ENCODE measurements around the gene ADGRA1. TPM values are rescaled to one million over a fixed set of nuclear protein-coding genes. Genes with fewer than 3 reads are reported as not detected.

Gene ADGRA1
- total RNA-seq, 1 experiment from 2014 or later = not detected

DNA sequence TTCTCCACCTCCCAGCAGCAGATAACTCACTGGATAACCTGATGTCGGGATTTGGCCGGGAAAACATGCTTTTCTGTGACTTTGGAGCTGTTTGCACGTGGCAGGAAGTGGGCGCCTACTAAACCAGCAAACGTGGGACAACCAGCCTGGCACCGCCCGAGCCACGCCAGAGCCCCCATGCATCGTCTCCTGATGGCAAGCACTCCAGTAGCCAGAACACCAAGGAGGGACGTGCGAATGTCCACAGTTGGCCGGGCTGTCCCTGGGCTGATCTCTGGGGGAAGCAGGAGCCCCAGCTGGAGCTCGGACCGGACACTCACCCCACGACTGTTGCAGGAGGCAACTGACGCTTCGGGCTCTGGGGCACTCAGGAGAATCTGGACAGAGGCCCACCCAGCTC lies 7.1 kb downstream of the ADGRA1 start:
- no peak for DNase-seq (ENCODE audit: low read depth)

DNA sequence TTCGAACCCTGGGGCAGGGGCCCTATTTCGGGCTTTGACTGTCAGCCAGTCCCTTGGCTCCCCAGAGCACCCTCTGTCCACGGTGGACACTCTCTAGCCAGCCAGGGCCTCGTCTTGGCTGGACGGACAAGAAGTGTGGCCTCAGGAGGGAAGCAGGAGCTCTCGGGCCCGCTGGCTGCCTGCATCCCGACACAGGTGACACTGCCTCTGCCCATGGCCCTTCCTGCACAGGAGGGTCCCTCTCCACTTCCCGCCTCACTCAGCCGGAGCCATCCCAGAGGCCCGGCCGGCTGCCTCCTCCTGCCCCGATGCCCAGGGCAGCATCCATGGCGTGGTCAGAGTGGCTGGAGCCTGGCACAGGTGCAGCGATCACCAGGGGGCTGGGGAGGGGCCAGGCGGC lies 7.9 kb downstream of the ADGRA1 start:
- DNase-seq (ENCODE audit: low read depth) = no peak

DNA sequence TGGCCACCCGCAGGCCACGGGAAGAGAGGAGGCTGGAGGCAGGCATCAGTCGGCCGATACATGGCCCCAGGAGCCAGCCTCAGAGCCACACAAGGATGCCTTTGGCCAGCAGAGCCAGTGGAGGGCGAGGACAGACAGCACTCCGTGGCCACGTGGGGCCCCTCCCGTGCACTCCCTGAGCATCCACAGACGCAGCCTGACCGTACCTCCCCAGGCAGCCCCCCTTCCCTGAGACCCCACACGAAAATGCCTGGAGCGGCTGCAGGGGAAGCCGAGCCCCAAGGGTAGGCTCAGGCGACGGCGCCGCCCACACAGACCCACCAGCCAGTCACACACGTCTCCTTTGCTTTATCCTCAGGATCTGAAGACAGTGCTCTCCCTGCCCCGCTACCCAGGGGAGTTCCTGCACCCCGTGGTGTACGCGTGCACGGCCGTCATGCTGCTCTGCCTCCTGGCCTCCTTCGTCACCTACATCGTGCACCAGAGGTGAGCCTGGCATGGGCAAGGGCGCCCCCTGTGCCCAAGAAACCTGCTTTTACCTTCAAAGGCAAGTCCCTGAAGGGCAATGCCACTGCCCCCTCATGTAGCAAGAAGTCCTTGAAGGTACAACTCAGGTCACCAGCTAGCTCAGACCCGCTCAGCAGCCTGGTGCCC lies 9.0 kb downstream of the ADGRA1 start:
- peak; percentile 29 for DNase-seq (ENCODE audit: low read depth)

DNA sequence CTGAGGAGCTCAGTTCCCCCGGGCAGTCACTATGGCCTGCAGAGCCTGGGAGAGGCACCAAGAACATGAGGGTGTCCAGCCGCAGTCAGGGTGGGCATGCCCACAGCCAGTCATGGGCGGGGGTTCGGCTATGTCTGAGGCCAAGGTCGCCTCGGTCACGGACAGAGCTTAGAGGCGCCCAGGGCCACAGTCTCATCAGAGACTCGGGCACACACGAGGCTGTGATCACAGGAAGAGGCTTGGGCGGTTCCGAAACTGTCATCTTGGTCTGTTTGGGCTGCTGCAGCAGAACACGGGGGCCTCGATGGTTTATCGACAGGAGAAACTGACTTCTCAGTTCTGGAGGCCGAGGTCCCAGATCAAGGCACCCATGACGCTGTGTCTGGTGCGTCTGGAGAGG lies 9.7 kb downstream of the ADGRA1 start:
- DNase-seq (ENCODE audit: low read depth) = no peak

DNA sequence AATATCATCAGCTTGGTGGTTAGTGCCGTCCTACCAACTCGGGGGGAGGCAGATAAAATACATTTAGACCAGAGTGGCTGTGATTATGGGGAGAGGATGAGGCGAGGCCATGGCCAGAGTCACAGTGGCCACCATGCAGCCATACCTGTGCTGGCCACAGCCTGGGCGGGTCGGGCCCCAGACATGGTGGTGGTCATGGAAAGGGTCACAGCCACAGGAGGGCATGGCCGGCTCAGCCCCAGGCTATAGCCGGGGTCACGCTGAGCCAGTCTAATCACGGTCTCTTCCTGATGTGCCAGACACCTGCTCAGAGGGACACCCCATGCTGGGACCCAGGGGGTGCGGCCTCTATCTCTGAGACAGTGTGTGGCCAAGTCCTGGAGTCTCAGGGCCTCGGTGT lies 10.2 kb downstream of the ADGRA1 start:
- no peak for DNase-seq (ENCODE audit: low read depth)

DNA sequence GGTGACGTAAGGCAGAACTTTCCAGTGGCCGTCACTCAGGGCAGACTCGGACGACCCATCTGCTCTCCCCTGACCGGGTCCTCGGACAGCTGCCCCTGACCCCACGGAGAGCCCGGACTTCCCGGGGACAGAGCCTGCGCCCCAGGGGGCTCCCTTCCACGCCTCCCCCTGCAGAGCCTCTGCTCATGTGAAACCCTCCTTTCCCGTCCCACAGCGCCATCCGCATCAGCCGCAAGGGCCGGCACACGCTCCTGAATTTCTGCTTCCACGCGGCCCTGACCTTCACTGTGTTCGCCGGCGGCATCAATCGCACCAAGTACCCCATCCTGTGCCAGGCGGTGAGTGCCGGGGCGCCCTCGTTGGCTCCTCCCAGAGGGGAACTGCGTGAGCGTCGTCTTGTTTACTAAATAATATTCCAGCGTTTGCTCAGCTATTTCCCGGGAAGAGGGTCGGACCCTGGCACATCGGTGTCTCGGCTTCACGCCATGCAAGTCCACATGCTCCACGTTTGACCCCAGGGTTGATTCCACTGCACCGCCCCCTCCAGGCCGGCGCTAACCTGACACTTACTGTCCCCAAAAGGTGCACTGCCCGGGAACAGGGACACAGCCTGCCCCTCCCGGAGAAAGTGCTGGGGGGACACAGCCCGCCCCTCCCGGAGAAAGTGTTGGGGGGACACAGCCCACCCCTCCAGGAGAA lies 10.9 kb downstream of the ADGRA1 start:
- DNase-seq (ENCODE audit: low read depth) = no peak

DNA sequence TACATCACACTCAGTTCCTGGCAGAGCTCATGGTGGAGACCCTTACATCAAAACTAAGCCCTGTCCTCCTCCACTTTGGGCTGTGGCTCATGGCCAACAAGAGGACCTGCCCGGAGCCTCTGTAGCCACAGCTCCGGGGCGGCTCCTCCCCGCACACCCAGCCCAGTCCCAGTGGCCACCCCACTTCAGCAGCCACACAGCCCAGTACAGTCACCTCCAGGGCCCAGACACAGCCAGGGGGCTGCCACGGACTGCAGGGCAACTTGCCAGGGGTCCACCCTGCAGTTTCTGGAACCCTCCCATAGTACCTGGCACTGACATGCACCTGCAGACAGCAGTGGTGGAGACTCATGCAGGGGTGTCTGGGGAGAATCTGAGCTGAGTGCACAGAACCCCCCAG lies 11.8 kb downstream of the ADGRA1 start:
- no peak for DNase-seq (ENCODE audit: low read depth)

DNA sequence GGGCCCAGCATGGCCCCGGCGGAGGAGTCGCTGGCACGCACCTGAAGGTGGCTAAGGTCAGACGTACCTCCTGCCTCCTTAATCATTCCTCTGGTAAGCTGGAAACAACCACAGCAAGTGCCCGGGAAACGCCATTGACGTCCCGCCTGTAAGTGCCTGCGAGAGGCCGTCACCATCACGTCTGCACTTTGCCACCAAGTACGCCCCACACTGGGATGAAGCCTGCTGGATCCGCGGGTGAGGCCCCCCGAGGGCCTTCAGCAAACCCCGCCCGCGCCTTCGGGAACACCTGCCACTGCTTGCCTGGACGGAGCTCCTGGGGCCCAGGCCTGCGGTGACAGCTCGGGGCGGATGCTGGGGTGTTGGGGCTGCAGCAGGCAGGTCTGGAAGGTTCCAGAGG lies 12.5 kb downstream of the ADGRA1 start:
- no peak for DNase-seq (ENCODE audit: low read depth)

DNA sequence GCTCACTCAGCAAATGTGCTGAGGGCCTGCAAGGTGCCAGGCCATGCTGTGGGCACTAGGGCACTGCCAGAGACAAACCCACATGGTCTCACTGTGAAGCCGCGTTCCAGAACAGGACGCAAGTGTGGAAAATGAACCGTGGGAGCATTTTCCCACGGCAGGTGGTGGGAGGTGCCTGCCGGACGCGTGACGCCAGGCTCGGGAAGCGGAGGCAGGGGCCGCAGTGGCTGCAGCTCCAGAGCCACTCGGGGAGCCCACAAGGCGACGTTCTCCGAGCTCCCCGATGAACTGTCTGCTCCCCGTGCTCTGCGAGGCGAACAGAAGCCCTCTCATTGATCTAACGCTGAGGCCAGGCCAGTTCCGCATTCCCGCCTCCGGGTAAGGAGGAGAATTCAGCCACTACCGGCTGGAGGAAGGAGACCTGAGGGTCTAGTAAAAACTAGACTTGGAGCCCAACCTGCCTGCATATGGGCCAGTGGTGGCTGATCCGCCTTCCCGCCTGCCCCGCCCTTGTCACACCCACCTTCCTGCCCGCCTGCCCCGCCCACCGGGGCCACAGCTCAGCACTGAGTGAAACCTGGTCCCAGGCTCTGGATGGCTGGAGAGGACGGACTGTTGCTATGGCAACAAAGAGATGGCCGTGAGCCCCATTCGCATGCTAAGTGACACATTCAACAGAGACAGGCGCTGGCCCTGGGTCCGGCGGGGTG lies 13.1 kb downstream of the ADGRA1 start:
- peak; percentile 54 for DNase-seq (ENCODE audit: low read depth)

DNA sequence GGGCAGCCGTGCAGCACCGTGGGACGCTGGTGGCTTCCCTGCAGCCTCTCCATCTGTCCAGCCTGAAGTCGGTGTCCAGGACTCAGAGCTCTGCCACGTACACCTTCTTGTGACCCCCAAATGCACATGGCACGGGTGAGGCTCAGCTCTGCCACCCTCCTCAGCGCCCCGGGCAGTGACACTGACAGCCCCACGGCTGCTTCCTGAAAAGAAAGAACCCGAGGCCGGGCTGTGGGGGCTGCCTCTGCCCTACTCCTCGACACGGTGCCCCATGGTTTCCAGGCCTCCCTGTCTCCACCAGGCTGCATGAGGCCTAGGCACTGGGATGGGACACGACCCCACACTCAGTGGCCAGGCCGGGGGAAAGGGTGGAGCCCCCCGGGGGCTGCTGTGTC lies 13.7 kb downstream of the ADGRA1 start:
- no peak for DNase-seq (ENCODE audit: low read depth)

DNA sequence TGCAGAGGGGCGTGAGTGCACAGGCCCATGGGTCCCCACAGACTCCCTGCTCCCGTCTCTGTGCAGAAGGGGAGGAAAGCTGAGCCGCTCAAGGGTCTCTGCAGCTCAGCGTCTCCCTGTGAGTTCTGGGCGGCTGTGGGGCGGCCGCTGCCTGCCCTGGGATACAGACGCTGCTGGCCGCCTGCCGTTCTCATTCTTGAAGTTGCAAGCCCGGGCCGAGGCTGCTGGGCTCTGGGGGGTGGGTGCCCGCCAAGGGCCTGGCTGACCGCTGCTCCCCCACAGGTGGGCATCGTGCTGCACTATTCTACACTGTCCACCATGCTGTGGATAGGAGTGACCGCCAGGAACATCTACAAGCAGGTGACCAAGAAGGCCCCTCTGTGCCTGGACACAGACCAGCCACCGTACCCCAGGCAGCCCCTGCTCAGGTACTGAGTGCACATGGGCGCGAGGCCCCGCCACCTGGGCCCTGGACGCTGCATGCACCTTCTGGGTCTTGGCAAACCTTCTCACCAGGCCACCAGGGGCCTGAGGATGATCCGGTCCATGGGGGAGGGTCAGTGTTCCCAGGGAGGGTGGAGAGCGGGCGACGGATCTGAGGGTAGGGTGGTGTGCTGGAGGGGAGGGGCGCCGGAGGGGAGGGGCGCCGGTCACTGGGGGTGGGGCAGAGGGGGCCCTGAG lies 14.8 kb downstream of the ADGRA1 start:
- DNase-seq (ENCODE audit: low read depth) = no peak

DNA sequence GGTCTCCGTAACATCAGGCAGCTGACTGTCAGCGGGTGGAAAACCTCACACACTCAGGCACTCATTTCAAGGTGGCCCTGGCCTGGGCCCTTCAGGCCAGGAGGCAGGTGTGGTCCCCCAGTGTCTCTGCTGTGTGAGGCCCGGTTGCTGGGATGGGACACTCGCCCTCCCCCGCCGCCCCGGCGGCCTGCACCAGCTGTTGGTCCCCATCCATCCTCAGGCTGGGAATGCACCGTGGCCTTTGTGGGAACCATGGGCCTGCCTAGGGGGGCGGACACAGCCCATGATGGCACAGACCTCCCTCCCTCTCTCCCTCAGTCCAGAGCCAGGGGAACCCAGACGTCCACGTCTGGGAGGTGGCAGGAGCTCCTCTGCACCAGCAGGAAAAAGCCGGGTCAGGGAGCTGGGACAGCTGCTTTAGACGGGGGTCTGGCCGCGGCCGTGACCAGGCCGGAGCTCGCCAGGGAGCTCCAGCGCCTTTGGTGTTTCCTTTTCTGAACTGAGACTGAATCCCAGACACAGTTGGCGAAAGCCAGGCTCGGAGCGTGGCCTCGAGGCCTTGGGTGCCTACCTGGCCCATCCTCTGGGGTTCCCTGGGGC lies 15.7 kb downstream of the ADGRA1 start:
- DNase-seq (ENCODE audit: low read depth) = no peak

DNA sequence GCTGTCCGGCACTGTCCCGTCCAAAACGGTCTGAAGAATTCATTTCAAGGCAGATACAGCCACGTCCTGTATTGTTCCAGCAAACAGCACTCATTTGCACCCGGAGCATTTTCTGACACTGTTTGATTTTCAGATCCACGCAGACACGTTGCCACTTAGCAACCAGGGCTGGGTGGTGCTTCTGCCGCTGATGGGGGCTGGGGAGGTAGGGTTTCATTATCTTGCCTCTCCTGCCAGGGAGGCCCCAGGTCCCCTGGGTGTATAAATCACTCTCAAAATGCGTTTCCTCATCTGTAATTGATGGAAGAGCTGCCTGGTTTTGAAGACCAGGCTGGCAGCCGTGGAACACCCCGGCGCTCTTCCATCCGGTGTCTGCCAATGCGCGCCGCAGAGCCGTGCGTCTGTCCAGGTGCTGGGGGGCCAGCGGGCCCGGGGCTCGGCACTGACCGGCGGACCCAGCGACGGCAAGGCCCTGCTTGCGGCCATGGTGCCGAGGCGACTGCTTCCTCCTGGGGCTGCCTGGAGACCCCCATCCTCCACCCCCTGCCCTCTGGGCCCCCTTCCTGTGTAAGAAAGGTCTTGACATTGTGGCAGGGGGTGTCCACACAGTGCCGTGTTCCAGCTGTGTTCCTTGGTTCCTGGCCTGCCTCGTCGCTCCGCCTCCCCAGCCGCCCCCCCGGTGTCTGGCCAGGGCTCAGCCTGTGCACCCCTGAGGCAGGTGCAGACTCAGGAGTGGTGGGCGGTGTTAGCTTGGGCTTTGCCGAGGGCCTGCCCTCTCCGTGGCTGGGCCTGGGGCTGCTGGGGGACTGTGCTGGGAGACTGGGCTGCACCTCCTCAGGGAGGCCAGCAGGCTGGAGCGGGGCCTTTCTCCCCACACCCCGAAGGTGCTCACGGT lies 16.6 kb downstream of the ADGRA1 start:
- DNase-seq (ENCODE audit: low read depth) = no peak

DNA sequence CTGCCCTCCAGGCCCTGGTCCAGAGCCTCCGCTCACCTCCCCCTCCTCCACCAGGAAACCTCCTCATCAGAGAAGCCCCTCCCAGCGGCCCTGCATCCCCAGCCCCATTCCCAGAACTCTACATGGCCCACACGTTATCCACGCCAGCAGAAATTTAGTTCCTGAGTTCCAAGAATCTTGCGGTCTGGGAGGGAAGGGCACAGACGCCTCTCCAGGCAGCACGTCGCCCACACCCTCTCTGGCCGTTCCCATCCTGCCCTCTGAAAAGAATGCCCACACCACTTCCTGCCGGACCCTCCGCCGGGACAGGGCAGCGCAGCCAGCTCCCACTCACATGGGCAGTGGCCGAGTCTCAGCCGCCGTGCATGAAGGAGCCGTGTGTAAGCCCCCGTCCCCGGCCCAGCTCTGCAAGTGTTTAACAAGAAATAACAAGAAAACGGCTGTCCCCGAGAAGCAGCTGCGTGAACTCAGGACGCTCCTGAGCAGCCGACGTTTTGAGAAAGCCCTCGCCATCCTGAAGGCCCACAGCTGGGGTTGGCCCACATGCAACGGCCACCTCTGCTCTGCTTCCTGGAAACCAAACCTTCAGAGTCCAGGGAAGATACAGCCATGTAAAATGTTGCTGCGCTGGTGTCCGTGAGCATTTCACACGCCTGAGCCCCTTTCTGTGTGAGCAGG lies 17.4 kb downstream of the ADGRA1 start:
- no peak for DNase-seq (ENCODE audit: low read depth)

DNA sequence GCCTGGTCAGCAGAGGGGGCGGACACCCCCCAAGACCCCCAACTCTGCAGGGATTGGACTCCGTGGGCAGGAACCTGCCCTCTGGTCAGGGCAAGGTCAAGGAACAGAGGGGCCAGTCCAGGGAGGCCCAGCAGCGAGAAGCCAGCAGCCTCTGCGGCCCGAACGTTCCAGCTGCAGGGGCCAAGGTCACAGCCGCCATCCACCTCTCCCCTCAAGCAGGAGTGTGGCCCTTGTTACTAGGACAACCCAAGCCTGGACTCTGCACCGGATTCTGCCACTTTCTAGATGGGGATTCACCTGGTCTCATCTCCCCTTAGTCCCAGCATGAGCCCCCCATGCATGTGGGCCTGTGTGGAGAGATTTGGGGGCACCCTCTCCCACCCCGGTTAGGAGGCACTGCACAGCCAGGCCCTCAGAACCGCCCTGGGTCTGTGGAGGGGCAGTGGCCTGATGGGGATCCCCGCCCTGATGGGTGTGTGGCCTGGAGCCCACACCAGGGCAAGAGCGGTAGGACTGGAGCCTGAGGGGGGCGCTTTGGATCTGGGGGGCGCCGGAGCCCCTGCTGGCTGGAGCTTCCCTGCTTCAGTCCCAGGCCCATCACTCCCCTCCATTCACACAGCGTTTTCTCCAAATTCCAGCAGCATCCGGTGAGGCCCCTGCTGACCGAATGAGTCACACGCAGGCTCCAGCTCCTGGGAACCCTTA lies 18.1 kb downstream of the ADGRA1 start:
- DNase-seq (ENCODE audit: low read depth) = no peak

DNA sequence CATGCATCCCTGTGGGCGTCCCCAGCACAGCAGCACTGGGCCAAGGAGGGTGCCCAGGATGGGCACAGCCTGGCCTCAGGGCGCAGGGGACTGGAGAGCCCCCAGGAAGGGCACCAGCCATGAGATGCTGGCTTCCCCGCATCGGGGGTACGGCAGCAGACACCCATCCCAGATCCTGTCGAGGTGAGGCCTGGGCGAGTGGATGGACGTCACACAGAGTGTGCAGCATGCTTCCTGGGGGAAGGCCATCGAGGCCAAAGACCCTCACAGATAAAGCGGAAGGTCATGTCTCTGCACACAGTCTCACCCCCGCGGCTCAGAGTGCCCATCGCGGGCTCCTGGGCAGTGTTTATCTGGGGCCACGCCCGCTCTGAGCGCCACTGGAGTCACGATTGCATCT lies 18.8 kb downstream of the ADGRA1 start:
- DNase-seq (ENCODE audit: low read depth) = no peak

DNA sequence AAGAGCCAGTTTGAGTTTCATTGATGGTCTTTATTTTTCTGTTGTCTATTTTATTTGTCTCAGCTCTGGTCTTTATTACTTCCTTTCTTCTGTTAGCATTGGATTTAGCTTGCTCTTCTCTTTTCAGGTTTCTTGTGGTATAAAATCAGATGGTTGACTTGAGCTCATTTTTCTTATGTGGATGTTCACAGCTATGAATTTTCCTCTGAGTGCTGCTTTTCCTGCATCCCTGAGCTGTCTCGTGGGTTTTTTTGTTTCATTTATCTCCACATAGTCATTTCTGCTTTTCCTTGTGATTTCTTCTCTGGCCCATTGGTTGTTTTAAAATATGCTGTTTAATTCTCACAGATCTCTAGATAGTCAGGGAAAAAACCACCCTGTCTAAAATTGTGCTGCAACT lies 19.7 kb downstream of the ADGRA1 start:
- no peak for DNase-seq (ENCODE audit: low read depth)

DNA sequence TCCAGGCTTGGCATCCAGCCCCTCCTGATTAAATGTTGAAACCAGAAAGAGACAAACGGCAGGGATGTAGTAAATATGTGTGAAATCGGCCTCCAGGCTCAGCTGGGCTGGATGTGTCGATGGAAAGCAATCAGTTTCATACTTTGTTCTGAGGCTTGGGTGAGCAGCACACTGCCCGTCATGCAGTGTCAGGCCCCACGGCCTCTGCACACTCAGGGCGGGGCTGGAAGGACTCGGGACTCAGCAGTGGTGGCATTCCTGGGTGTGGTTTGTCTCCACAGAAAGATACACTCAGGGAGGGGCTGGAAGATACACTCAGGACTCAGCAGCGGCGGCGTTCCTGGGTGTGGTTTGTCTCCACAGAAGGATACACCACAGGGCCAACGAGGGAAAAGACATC lies 22.0 kb downstream of the ADGRA1 start:
- no peak for DNase-seq (ENCODE audit: low read depth)

DNA sequence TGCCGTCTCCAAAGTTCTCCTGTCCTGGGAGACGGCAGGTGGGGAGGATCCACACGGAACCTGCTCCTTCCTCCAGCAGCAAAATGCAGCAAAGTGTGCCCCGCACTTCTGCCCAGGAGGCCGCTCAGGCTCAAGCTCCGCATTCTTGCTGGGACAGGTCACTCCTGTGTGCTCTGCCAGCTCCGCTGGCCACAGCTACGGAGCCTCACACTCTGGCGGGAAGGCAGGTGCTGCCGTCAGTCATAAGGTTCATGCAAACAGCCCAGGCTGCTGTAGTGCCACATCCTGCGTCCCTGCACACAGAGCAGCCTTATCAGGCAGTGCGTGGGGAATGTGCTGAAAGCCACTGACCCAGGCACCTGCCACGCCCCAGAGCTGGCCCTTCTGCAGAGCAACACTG lies 22.4 kb downstream of the ADGRA1 start:
- DNase-seq (ENCODE audit: low read depth) = no peak

All from Daoy (cell line).